ENCODE measurements around the gene ERCC4.

DNA sequence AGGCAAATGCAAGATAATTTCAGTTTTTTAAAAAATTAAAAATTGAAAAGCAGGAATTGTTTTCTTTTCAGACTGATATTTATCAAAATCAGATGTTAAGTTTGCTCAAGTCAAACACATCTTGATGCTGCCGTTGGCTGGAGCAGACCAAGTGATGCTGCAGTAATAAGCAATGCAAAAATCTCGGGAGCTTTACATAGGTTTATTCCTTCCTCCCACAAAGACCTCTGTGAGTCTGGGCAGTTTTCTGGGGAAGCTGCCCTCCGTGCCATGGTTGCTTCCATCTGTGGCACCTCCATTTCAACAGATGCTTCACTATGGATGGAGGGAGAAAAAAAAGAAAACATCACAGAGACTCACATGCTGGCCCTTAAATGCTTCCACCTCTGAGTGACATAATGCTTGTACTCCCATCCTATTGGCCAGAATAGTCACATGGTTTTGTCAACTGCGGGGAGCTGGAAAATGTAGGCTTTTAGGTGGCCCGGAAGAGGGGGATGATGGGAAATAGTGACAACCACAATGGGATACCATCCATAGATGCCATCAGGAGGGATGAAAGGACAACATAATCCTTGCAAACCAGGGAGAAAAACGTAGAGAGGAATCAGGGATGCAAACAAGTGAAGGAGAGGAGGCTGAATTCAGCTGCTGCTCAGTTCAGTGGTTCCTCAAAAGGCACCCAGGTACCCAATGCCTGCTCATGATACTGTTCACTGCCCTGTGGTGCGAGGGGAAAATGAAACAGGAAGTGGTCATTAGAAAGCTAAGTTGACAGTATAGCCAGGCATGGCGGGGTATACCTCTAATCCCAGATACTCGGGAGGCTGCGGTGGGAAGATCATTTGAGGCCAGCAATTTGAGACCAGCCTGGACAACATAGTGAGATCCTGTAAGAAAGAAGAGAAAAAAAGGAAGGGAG, 13.5 kb upstream of the ERCC4 start:
- TF ChIP-seq, protein P1, sequence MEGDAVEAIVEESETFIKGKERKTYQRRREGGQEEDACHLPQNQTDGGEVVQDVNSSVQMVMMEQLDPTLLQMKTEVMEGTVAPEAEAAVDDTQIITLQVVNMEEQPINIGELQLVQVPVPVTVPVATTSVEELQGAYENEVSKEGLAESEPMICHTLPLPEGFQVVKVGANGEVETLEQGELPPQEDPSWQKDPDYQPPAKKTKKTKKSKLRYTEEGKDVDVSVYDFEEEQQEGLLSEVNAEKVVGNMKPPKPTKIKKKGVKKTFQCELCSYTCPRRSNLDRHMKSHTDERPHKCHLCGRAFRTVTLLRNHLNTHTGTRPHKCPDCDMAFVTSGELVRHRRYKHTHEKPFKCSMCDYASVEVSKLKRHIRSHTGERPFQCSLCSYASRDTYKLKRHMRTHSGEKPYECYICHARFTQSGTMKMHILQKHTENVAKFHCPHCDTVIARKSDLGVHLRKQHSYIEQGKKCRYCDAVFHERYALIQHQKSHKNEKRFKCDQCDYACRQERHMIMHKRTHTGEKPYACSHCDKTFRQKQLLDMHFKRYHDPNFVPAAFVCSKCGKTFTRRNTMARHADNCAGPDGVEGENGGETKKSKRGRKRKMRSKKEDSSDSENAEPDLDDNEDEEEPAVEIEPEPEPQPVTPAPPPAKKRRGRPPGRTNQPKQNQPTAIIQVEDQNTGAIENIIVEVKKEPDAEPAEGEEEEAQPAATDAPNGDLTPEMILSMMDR (IDR thresholded peaks at IDR 0.05), result no peak
- no peak for TF ChIP-seq POLR2A (IDR thresholded peaks at IDR 0.05)

All from ovary (tissue), 3 donors.